Mucosa of descending colon (tissue), 3 donors: ENCODE data around the gene GALNT13. TPM values are rescaled to one million over a fixed set of nuclear protein-coding genes. Genes with fewer than 3 reads are reported as not detected.

ENCODE experiments used
- ATAC-seq: fragments of 200-7000 bp; cut with Tn5 transposase; one replicate; pipeline ENCODE4 v1.9.1; 2020; ENCODE audit warnings: mild to moderate bottlenecking, moderate library complexity
- DNase-seq, 3 donors: peaks; one replicate each; pipeline ENCODE4 v3.0.0-alpha.2; 2020
- H3K36me3 ChIP-seq: fragments of 200-600 bp; one replicate; pipeline ENCODE4 v1.8.0; 2021; ENCODE audit warnings: low read depth, mild to moderate bottlenecking
- H3K4me1 ChIP-seq: fragments of 200-600 bp; one replicate; pipeline ENCODE4 v1.8.0; 2021; ENCODE audit warnings: low read depth, mild to moderate bottlenecking
- H3K4me3 ChIP-seq: fragments of 200-600 bp; one replicate; pipeline ENCODE4 v1.8.0; 2021; ENCODE audit warnings: mild to moderate bottlenecking
- H3K9me3 ChIP-seq: fragments of 200-600 bp; one replicate; pipeline ENCODE4 v1.8.0; 2021; ENCODE audit warnings: mild to moderate bottlenecking
- intact Hi-C, 2 donors: fragments of 100-400 bp; cut with DNase I in 1 of 2; cut with micrococcal nuclease in 1 of 2; formaldehyde crosslinking; loops; one replicate each; pipeline versions ENCODE4 v1.11.0 to v1.11.1; 2022; cut with DNase I, micrococcal nuclease
- total RNA-seq, 3 donors: library from RNA; stranded (reverse); fragmentation: NEBNext Ultra II Directional in 2 of 3; extraction: Animal tissue kit (Norgen Biotek cat#: 25700) in 2 of 3; gene quantifications; one replicate each; pipeline versions ENCODE4 v1.2.1 to v1.2.4, GENCODE V29; 2021 to 2023
- TF ChIP-seq, protein P1 (sequence below): fragments of 200-600 bp; IDR thresholded peaks from one replicate; pipeline ENCODE4 v1.8.0; 2022; ENCODE audit warnings: antibody characterized with exemption, mild to moderate bottlenecking
- donor health status: DM: no; HTN: no; CAD: no; lungs with moderate emphysema.
- donor health status: DM: no; HTN: no; CAD: no.
- donor health status: DM: no; HTN: yes; CAD: no.

The GALNT13 gene
- total RNA-seq, 3 donors from 2014 or later = 0.23 to 1.5 (median 1.0) TPM

DNA sequence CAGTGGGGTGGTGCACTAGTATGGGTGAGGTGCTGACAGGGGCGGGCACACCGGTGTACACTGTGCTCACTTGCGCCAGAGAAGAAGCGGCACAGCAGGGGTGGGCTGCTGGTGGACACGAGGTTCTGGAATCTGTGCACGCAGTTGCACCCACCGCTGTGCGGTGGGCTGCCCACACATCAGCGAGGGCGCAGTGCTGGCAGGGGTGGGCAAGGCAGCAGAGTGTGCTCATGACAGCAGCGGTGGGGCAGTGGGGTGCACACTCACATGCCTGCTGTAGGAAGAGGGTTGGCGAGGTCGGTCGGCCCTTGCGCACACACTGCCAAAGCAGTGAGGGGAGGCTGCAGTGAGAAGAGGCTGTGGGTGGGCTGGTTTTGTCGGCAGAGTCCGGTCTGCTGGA is 141.8 kb downstream of the GALNT13 start:
- H3K4me3 ChIP-seq = no peak overlapping the region
- H3K4me1 ChIP-seq = no peaks in the 10 kb centered on the region
- ATAC-seq (no peak), DNase-seq (no peak)
- TF ChIP-seq, protein P1, sequence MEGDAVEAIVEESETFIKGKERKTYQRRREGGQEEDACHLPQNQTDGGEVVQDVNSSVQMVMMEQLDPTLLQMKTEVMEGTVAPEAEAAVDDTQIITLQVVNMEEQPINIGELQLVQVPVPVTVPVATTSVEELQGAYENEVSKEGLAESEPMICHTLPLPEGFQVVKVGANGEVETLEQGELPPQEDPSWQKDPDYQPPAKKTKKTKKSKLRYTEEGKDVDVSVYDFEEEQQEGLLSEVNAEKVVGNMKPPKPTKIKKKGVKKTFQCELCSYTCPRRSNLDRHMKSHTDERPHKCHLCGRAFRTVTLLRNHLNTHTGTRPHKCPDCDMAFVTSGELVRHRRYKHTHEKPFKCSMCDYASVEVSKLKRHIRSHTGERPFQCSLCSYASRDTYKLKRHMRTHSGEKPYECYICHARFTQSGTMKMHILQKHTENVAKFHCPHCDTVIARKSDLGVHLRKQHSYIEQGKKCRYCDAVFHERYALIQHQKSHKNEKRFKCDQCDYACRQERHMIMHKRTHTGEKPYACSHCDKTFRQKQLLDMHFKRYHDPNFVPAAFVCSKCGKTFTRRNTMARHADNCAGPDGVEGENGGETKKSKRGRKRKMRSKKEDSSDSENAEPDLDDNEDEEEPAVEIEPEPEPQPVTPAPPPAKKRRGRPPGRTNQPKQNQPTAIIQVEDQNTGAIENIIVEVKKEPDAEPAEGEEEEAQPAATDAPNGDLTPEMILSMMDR = no peak
- peaks cover 11% of the 10 kb centered on the region for H3K9me3 ChIP-seq
- no peaks in the 10 kb centered on the region for H3K36me3 ChIP-seq
- intact Hi-C loops = no loop called here

DNA sequence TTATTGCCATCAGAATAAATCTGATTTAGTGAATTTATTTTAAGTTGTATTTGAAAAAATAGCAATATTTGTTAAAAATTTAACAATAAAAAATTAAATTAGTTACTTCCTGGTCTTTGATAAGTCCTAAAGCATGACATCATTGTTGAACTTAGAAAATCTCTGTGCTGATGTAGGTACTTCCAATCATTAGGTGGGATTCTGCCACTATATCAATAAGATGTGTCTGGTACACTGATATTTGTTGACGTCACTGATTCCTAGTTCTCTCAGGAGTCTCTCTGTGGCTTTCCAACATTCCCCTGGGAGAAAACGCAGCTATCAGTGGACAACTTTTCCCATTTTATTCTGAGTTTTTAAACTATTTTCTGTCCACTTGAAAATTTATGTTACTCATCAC is 143.5 kb downstream of the GALNT13 start:
- Histone ChIP-seq H3K4me1 (no peaks in the 10 kb centered on the region), H3K4me3 (no peak overlapping the region), H3K9me3 (peaks cover 7% of the 10 kb centered on the region), H3K36me3 (no peaks in the 10 kb centered on the region)
- ATAC-seq = no peak
- TF ChIP-seq, protein P1 = no peak
- no peak for DNase-seq
- intact Hi-C loops = no loop called here

DNA sequence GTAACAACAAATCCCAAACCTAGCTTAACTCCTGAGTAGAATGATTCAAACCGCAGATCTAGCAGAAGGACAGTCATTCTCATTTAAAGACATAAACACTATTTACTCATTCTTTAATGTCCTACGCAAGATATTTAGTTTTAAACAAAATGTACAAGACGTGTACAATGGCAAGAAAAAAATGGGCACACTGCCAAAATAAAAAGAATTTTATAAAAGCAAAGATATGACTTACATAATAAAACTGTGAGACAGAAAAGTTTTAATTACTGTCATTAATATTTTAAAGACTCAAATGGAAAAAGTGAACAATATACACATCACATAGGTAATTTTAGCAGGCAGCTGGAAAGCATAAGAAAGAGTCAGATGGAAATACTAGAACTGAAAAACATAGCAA is 157.8 kb downstream of the GALNT13 start:
- Histone ChIP-seq H3K36me3 (no peaks in the 10 kb centered on the region), H3K4me3 (no peak overlapping the region), H3K9me3 (no peaks in the 10 kb centered on the region), H3K4me1 (no peaks in the 10 kb centered on the region)
- intact Hi-C loops = no loop called here
- no peak for DNase-seq
- TF ChIP-seq, protein P1 = no peak
- ATAC-seq = no peak

DNA sequence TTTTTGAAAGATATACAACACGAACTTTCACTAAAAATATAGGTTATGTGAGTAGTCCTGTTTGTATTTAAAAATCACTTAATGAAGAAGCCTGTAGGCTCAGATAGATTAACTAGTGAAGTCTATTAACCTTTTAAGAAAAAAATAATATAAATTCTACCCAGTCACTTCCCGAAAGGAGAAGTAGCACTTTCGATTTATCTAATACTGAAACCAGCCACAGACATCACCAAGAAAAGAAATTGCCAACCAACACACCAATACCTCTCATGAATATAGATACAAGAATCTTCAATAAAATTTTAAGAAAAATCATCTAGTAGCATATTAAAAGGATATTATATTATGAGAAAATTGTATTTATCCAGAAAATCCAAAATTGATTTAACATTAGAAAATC is 160.5 kb downstream of the GALNT13 start:
- H3K9me3 ChIP-seq = no peaks in the 10 kb centered on the region
- no peak for ATAC-seq
- no peak overlapping the region for H3K4me3 ChIP-seq
- no peak for DNase-seq
- no peaks in the 10 kb centered on the region for H3K4me1 ChIP-seq
- no peaks in the 10 kb centered on the region for H3K36me3 ChIP-seq
- intact Hi-C loops = no loop called here
- TF ChIP-seq, protein P1 = no peak

DNA sequence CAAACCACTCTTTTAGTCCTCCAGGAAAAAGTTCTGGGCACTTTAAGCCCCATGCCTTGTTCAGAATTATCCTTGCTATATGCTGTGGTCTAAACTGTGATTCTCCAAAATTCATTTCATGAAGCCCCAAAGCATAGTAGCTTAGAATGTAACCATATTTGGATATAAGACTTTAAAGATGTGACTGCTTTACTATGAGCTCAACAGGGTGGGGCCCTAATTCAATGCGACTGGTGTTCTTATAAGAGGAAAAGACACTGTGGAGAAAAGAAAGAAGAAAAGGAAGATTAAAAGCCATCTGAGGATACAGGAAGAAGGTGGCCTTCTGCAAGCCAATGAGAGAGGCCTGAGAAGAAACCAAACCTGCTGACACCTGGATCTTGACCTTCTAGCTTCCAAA is 174.8 kb downstream of the GALNT13 start:
- no peak for ATAC-seq
- no peaks in the 10 kb centered on the region for H3K9me3 ChIP-seq
- intact Hi-C loops = no loop called here
- no peaks in the 10 kb centered on the region for H3K4me1 ChIP-seq
- TF ChIP-seq, protein P1 = no peak
- DNase-seq = no peak
- no peaks in the 10 kb centered on the region for H3K36me3 ChIP-seq
- H3K4me3 ChIP-seq = no peak overlapping the region

DNA sequence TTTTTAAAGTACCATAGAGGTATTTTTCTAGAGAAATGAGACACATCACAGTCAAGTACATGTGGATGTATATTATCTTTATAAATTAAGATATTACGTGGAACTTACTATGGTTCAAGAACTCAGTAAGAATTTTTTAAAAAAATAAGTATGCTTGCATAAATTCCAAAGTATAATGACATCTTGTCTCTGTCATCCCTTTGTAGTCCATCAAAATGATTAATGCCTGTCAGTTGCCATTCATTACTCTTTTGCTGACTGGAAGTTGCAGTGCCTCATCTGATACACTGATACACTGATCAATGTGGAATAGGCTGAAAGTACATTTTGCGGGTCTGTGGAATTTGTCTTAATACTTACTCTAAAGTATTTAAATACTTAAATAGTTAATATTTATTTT is 177.2 kb downstream of the GALNT13 start:
- no peaks in the 10 kb centered on the region for H3K9me3 ChIP-seq
- intact Hi-C loops = no loop called here
- TF ChIP-seq, protein P1 = no peak
- DNase-seq (no peak), ATAC-seq (no peak)
- H3K4me1 ChIP-seq = no peaks in the 10 kb centered on the region
- no peak overlapping the region for H3K4me3 ChIP-seq
- H3K36me3 ChIP-seq = no peaks in the 10 kb centered on the region
